DOHH2 (cell line): ENCODE measurements around the gene ANP32A.

Source experiments
- H3F3A ChIP-seq: fragments of 200-600 bp; sonication (generic), shearing (Covaris generic); 2 replicates; pipeline ENCODE4 v1.6.0; 2016; ENCODE audit warnings: antibody characterized with exemption, mild to moderate bottlenecking; ENCODE audit not compliant: control insufficient read depth, insufficient read depth
- H3K27ac ChIP-seq: fragments of 200-600 bp; sonication (generic); 2 replicates; pipeline ENCODE4 v1.5.1; 2014; ENCODE audit warnings: low read depth, mild to moderate bottlenecking, low read length, moderate library complexity
- H3K27me3 ChIP-seq: fragments of 200-600 bp; sonication (generic); 2 replicates; pipeline ENCODE4 v1.6.1; 2014; ENCODE audit warnings: mild to moderate bottlenecking, low read length, mixed read lengths; ENCODE audit not compliant: control insufficient read depth
- H3K36me3 ChIP-seq: fragments of 200-600 bp; sonication (generic); 2 replicates; pipeline ENCODE4 v1.6.1; 2014; ENCODE audit warnings: mild to moderate bottlenecking, low read length, moderate library complexity, mixed read lengths; ENCODE audit not compliant: control insufficient read depth
- H3K4me1 ChIP-seq: fragments of 200-600 bp; sonication (generic); 2 replicates; pipeline ENCODE4 v1.6.1; 2014; ENCODE audit warnings: mild to moderate bottlenecking, low read length, mixed read lengths; ENCODE audit not compliant: control insufficient read depth
- H3K4me2 ChIP-seq: fragments of 200-600 bp; sonication (generic); 2 replicates; pipeline ENCODE4 v1.6.0; 2014; ENCODE audit warnings: mild to moderate bottlenecking, low read length, moderate library complexity
- H3K4me3 ChIP-seq: fragments of 200-600 bp; sonication (generic); 2 replicates; pipeline ENCODE4 v1.5.1; 2014; ENCODE audit warnings: mild to moderate bottlenecking, low read length, mixed read lengths
- H3K79me2 ChIP-seq: fragments of 200-600 bp; sonication (generic); 2 replicates; pipeline ENCODE4 v1.6.1; 2014; ENCODE audit warnings: mild to moderate bottlenecking, low read length, mixed read lengths; ENCODE audit not compliant: control insufficient read depth
- H3K9me2 ChIP-seq: fragments of 200-600 bp; sonication (generic); replicated peaks from 2 replicates; pipeline ENCODE4 v1.6.1; 2014; ENCODE audit warnings: mild to moderate bottlenecking, low read length, mixed read lengths; ENCODE audit not compliant: control insufficient read depth
- H3K9me3 ChIP-seq: fragments of 200-600 bp; sonication (generic); 2 replicates; pipeline ENCODE4 v1.6.1; 2014; ENCODE audit warnings: antibody characterized with exemption, low read length, mixed read lengths; ENCODE audit not compliant: control insufficient read depth, insufficient read depth
- H4K20me1 ChIP-seq: fragments of 200-600 bp; sonication (generic); 2 replicates; pipeline ENCODE4 v1.6.0; 2014; ENCODE audit warnings: low read depth, mild to moderate bottlenecking, antibody characterized with exemption, low read length, moderate library complexity; ENCODE audit not compliant: control insufficient read depth, insufficient read depth
- EZH2phosphoT487 ChIP-seq: fragments of 200-600 bp; sonication (generic); IDR thresholded peaks from 2 replicates; pipeline ENCODE4 v1.6.1; 2017; ENCODE audit warnings: borderline replicate concordance, mild to moderate bottlenecking, antibody characterized with exemption, low read length, moderate library complexity, mixed read lengths
- TF ChIP-seq, protein P1 (sequence below): fragments of 200-600 bp; sonication (generic); IDR thresholded peaks from one replicate; pipeline ENCODE4 v1.5.1; 2014; ENCODE audit warnings: antibody characterized with exemption, mild to moderate bottlenecking, low read depth, low read length; ENCODE audit not compliant: poor library complexity, severe bottlenecking

ANP32A gene

GRCh38 chr15:68743256-68743655 is 77.4 kb downstream of the ANP32A start:
- H3K36me3 ChIP-seq = no peaks in the 10 kb centered on the region
- H4K20me1 ChIP-seq = no peaks in the 10 kb centered on the region
- TF ChIP-seq, protein P1, sequence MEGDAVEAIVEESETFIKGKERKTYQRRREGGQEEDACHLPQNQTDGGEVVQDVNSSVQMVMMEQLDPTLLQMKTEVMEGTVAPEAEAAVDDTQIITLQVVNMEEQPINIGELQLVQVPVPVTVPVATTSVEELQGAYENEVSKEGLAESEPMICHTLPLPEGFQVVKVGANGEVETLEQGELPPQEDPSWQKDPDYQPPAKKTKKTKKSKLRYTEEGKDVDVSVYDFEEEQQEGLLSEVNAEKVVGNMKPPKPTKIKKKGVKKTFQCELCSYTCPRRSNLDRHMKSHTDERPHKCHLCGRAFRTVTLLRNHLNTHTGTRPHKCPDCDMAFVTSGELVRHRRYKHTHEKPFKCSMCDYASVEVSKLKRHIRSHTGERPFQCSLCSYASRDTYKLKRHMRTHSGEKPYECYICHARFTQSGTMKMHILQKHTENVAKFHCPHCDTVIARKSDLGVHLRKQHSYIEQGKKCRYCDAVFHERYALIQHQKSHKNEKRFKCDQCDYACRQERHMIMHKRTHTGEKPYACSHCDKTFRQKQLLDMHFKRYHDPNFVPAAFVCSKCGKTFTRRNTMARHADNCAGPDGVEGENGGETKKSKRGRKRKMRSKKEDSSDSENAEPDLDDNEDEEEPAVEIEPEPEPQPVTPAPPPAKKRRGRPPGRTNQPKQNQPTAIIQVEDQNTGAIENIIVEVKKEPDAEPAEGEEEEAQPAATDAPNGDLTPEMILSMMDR = no peak
- TF ChIP-seq EZH2phosphoT487 = no peak
- H3K9me2 ChIP-seq = no peaks in the 10 kb centered on the region
- H3K4me3 ChIP-seq = no peak overlapping the region
- no peak overlapping the region for H3K27ac ChIP-seq
- no peaks in the 10 kb centered on the region for H3F3A ChIP-seq
- H3K79me2 ChIP-seq = no peaks in the 10 kb centered on the region
- no peaks in the 10 kb centered on the region for H3K9me3 ChIP-seq
- peaks cover 2% of the 10 kb centered on the region for H3K27me3 ChIP-seq
- no peak overlapping the region for H3K4me2 ChIP-seq
- no peaks in the 10 kb centered on the region for H3K4me1 ChIP-seq

- no peaks in the 10 kb centered on the region for H3F3A ChIP-seq
- H3K9me3 ChIP-seq = no peaks in the 10 kb centered on the region
- TF ChIP-seq EZH2phosphoT487 = no peak
- TF ChIP-seq, protein P1 = no peak
- no peak overlapping the region for H3K4me3 ChIP-seq
- no peaks in the 10 kb centered on the region for H4K20me1 ChIP-seq
- H3K79me2 ChIP-seq = no peaks in the 10 kb centered on the region
- peaks cover 9% of the 10 kb centered on the region for H3K27me3 ChIP-seq
- H3K36me3 ChIP-seq = no peaks in the 10 kb centered on the region
- H3K4me2 ChIP-seq = no peak overlapping the region
- no peaks in the 10 kb centered on the region for H3K4me1 ChIP-seq
- H3K27ac ChIP-seq = no peak overlapping the region
- no peaks in the 10 kb centered on the region for H3K9me2 ChIP-seq
Observed at GRCh38 chr15:68739390-68740080, 81.2 kb downstream of the ANP32A start.

DNA sequence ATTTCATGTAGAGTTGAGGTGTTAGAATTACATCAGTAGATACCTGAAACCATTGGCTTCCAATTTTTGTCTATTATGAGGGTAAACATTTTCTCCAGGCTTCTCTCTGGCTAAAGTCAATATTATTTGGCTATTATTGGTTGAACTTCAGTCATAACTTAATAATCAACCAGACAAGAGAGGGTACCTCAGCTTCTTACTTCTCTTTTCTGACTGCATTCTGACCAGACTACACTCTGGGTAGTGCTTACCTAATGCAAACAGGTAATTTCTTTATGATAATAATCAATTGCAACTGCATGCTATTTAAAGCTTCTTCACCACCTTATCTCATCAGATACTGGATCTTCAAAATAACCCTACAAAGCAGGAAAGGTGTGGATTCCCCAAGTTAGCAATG is 85.1 kb downstream of the ANP32A start:
- Histone ChIP-seq H3K9me2 (no peaks in the 10 kb centered on the region), H3K79me2 (no peaks in the 10 kb centered on the region), H3K4me1 (no peaks in the 10 kb centered on the region), H3K4me2 (no peak overlapping the region), H4K20me1 (no peaks in the 10 kb centered on the region), H3K9me3 (no peaks in the 10 kb centered on the region), H3K27me3 (peaks cover 31% of the 10 kb centered on the region), H3K27ac (no peak overlapping the region), H3K36me3 (no peaks in the 10 kb centered on the region), H3F3A (no peaks in the 10 kb centered on the region), H3K4me3 (no peak overlapping the region)
- TF ChIP-seq EZH2phosphoT487 = no peak
- TF ChIP-seq, protein P1 = no peak
